NK-92 (cell line): ENCODE measurements around the gene LRRC42.
"Not testable (repeated sequence)": the region's sequence is repeated elsewhere in the genome, so short reads cannot be mapped to it uniquely, and the experiment has no call there.

Source experiments
- DNase-seq: peaks from one replicate; lab custom pipeline; 2025; ENCODE audit not compliant: unreplicated experiment; lab: John Stamatoyannopoulos, UW

The LRRC42 gene

DNA sequence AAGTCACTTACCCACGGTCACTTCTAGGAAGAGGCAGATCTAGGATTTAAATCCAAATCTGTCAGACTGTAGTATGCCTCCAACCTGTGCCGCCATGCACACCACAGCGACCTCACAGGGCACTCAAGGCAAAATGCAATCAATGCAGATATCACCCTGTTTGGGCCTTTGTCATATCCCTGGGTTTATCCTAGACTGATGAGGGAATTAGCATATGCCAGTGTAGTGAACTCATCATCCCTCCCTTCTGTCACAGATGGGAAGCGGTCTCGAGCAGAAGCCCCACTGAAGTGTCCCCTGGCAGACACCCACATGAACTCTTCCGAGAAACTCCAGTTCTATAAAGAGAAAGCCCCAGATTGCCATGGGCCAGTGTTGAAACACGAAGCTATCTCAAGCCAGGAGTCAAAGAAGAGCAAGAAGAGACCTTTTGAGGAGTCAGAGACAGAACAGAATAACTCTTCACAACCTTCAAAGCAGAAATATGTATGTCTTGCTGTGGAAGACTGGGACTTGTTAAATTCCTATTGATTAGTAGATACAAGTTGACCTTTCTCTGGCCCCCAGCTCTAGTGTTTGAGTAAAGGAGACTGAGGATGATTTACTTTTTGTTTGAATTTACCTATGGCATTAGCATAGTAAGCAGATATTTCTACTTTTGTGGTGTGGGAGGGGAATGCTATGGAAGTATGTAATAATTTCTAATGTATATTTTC lies 21.4 kb downstream of the LRRC42 start:
- DNase-seq: no peak

DNA sequence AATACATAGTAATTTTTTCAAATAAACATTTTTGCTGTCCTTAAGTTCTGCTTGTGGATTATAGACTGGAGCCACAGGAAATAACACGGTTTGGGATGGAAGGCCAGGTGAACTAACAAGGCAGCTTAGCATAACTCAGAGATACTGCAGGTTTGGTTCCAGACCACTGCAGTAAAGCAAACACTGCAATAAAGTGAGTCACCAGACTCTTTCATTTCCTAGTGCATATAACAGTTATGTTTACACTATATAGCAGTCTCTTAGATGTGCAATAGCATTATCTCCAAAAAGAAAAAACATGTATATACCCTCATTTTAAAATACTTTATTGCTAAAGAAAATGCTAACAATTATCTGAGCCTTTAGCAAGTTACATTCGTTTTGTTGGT lies 22.0 kb downstream of the LRRC42 start:
- no peak for DNase-seq

DNA sequence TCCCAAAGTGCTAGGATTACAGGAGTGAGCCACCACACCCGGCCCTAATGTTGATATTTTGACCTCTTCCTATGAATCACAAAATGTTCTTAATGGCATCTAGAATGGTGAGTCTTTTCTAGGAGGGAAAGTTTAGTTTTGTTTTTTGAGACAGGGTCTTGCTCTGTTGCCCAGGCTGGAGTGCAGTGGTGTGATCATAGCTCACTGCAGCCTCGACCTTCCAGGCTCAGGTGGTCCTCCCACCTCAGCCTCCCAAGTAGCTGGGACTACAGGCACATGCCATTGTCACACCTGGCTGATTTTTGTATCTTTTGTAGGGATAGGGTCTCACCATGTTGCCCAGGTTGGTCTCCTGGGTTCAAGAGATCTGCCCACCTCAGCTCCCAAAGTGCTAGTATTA lies 23.2 kb downstream of the LRRC42 start:
- not testable (repeated sequence) for DNase-seq

DNA sequence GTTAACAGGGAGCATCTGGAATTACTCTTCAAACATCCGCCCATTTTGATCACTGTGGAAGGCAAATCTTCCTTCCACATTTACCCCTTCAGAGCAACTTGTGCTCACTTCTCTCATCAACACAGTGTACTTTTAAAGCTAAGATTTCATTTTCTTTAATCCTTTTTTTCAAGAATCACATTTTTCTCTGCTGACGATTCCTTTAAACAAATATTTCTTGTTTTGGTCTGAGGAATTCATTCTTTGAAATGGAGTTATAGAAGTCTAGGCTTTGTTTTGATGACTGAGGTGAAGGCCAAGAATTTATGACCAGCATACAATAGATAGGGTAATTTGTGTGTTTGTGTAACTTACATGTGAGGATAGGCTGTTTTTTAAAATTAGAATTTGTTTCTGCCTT lies 25.6 kb downstream of the LRRC42 start:
- DNase-seq: no peak

DNA sequence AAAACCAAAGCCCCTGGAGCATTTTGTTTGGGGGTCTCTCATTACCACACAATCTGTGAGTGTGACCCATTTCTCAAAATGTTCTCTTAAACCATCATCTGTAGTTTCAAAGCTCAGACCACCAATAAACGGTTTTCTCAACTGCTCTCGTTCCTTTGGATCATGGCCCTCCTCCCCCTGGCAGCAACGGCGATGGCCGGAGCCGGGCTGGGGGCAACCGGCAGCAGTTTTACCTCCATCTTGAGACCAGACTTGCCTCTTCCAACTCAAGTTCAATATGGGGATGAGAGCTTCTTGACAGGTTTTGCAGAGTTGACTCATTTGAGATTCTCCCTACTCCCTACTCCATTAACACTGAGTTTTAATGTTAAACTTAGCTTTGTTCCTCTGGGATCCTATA lies 29.7 kb downstream of the LRRC42 start:
- DNase-seq: no peak

DNA sequence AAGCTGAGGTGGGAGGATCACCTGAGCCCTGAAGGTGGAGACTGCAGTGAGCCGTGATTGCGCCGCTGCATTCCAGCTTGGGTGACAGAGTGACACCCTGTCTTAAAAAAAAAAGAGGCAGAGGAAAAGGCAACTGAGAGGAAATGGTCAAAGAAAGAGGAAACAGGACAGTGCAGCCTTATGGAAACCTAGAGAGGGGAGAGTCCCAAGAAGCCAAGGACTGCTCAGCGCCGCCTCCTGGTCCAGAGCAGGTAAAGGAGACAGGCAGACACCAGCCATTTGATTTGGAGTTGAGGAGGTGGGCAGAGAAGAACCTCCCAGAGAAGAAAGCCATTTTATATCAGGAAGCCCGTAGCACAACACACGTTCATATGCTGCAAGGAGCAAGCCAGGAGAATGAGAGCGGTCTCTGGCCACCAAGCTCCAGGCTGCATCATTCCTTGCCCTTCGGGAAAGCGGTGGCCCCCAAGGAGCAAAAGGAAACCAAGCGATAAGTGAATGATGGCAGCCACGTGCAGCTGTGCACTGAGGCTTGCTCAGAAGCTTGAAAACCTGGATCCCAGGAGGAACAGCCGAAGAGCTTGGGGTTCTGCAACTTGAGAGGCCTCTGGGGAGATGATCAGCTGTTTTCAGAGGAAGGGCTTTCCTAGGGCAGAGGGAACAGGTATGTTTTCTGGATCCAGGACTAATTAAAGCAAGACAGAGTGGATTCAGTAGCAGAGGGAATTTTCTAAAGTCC lies 33.7 kb downstream of the LRRC42 start:
- DNase-seq: no peak

DNA sequence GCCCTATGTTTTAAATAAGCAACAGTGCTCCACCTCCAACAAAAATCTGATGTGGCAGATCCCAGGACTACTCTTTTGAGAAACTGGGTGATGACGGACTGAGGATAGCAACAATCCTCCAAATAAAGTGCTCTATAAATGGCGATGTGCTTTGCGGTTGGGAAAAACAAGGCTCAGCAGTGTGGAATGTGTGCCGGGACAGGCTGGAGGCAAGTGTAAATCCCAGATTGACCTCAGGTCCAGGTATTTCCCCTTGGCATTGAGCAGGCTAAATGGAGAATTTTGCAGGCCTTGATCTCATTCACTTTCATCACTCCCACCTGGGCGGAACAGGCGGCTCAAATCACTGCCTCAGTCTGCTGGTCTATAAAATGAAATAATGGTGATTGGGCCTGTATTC lies 35.1 kb downstream of the LRRC42 start:
- DNase-seq: no peak

DNA sequence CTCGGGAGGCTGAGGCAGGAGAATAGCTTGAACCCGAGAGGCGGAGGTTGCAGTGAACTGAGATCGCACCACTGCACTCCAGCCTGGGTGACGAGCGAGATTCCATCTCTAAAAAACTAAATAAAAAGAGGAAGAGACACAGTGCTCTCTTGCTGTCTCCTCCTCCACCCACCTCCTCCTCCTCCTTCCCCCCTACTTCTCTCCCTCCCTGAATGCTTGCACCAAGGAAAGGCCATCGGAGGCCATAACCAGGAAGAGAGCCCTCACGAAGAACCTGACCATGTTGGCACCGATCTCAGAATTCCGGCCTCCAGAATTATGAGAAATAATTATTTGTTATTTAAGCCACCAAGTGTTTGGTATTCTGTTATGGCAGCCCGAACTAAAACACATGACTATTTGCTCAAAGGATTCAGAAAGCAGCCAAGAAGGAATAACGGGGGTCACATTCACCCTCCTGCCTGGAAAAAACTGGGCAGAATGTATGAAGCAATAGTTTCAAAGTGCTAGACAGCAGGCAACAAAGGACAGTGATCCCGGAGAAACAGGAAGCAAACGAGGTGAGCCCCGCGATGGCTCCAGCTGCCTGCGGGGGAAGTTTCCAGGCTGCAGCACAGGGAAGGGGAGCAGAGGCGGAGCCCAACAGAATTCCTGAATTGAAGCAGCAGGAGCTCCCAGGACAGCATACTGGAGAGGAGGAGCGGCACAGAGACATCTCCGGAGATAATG lies 36.0 kb downstream of the LRRC42 start:
- no peak for DNase-seq

DNA sequence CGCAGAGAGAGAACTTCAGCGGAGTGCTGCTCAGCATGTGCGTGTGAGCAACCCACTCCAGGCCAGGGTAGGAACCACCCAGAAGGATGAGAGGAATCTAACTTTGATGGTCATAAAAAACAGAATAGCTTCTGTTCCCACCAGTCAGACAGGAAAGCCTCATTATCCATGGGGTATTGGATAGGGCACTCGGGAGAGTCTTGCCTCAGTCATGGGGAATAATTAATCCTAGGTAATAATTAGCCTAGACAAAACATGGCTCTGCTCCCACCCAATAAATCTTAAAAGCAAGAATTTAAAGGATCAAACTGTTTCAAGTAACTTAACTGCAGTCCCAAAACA lies 36.6 kb downstream of the LRRC42 start:
- no peak for DNase-seq

DNA sequence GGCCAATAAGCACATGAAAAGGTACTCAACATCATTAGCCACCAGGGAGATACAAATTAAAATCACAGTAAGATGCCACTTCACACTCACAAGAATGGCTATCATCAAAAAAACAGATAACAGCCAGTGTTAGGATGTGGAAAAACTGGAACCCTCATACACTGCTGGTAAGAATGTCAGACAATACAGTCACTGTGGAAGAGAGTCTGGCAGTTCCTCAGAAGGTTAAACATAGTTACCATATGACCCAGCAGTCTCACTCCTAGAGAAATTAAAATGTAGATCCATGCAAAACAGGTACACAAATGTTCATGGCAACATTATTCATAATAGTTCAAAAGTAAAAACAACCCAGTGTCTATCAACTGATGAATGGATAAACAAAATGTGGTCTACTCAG lies 38.6 kb downstream of the LRRC42 start:
- no peak for DNase-seq

DNA sequence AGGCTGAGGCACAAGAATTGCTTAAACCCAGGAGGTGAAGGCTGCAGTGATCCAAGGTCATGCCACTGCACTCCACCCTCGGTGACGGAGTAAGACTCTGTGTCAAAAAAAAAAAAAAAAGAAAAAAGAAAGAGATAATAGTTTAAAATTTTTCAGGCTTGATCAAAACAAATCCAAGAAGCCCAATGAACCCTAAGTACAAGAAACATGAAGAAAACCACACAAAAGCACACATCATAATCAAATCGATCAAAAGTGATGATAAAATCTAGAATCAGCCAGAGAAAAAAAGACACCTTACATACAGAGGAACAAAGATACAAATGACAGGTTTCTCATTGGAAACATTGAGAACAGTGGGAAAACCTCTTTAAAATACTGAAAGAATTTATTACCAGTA lies 40.3 kb downstream of the LRRC42 start:
- DNase-seq: no peak

DNA sequence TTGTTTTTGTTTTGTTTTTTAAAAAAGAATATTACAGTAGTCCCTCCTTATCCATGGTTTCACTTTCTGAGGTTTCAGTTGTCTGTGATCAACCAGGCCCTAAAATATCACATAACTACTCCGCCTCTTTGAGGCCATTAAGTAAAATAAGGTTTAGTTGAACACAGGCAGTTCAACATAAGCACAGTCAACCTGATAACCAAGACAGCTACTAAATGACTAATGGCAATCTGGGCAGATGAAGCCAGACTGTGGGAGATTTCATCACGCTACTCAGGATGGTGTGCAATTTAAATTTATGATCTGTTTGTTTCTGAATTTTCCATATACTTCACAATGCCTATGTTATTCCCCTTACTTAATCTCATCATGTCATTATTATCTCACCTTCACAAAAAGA lies 41.7 kb downstream of the LRRC42 start:
- DNase-seq: no peak

DNA sequence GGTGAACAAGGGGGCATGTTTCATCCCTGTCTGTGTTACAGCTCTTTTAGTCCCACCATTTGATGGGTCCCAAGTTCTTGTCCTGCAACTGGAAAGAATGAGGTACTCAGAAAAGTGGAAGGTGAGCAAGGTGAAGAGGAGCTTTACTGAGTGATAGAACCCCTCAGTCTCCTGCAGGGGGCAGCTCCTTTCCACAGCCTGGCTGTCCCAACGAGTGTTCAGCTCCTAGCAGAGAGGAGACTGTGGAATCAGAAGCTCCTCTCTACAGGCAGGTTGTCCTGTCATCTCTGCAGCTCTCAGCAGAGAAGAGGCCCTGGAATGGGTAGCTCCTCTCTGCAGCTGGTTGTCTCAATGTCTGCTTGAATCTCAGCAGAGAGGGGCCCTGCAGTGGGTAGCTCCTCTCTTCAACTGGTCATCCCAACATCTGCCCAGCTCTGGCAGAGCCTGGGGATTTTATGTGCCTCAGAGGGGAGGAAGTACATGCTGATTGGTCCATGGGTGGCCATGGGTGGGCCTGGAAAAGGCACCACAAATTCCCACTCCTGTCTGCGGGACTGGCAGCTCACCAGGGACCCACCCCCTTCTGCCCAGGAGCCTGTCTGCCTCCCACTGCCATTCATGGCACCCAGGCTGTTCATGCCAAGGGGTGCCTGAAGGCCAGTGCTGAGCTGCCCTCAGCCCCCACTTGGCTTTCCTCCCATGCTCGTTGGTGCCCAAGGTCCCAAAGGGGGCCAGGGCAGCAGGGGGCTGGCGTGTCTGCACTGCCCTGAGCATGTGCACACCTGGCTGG lies 46.1 kb downstream of the LRRC42 start:
- DNase-seq: no peak

DNA sequence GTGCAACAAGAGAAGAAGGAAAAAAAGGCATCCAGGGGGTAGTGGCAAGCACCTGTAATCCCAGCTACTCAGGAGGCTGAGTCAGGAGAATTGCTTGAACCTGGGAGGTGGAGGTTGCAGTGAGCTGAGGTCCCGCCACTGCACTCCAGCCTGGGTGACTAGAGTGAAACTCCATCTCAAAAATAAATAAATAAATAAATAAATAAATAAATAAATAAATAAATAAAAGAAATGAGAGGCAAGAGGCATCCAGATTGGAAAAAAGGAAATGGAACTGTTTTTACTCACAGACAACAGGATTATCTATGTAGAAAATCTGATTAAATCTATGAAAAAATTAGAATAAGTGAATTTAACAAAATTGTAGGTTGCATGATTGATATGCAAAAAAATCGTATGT lies 48.4 kb downstream of the LRRC42 start:
- not testable (repeated sequence) for DNase-seq

DNA sequence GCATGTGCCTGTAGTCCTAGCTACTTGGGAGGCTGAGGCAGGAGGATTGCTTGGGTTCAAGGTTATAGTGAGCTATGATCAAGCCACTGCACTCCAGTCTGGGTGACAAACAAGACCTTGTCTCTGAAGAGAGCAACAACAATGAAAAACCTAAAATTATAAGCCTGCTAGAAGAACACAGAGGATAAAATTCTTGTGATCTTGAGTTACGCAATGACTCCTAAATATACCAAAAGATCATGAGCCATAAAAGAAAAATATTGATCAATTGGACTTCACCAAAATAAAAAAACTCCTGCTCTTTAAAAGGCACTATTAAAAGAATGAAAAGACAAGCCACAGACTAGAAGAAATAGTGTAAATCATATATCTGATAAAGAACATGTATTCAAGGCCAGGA lies 49.5 kb downstream of the LRRC42 start:
- DNase-seq: no peak

DNA sequence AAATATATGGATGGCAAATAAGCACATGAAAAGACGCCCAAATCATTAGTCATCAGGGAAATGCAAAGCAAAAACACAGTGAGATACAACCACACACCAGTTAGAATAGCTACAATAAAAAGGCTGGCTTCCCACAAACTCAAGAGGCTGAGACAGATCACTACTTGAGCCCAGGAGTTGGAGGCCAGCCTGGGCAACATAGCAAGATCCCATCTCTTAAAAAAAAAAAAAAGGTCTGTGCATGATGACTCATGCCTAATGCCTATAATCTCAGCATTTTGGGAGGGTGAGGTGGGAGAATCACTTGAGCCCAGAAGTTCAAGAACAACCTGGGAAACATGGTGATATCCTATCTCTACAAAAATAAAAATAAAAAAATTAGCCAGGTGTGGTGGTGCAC lies 52.1 kb downstream of the LRRC42 start:
- no peak for DNase-seq

DNA sequence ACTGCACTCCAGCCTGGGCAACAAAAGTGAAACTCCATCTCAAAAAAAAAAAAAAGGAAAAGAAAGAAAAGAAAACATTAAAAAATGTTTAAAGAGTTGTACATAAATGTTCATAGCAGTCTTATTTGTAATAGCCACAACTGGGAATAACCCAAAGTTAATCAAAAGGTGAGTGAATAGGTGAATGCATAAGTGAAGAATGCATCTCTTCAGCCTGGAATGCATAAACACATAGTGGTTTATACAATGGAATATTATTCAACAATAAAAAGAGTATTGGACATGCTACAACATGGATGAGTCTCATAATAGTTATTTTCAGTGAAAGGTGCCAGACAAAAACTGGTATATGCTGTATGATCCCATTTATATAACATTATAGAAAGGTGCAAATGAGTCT lies 53.8 kb downstream of the LRRC42 start:
- no peak for DNase-seq

DNA sequence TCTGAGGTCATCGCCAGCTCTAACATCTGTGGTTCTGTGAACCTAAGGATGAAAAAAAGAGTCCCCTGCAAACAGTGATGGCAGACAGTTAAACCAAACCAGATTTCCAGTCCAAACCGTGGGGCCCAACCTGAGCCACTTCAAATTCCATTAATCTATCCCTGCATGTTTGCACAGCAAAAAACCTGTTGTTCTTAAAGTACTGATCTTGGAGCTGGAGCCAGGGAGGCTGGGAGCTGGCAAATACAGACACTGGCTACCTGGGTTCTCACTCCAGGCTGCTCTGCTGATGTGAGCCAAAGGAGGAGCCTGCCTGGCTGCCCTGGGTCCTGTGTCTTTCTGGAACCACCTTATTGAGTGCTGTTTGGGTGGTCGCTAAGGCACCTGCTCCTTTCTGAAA lies 55.4 kb downstream of the LRRC42 start:
- DNase-seq: no peak

DNA sequence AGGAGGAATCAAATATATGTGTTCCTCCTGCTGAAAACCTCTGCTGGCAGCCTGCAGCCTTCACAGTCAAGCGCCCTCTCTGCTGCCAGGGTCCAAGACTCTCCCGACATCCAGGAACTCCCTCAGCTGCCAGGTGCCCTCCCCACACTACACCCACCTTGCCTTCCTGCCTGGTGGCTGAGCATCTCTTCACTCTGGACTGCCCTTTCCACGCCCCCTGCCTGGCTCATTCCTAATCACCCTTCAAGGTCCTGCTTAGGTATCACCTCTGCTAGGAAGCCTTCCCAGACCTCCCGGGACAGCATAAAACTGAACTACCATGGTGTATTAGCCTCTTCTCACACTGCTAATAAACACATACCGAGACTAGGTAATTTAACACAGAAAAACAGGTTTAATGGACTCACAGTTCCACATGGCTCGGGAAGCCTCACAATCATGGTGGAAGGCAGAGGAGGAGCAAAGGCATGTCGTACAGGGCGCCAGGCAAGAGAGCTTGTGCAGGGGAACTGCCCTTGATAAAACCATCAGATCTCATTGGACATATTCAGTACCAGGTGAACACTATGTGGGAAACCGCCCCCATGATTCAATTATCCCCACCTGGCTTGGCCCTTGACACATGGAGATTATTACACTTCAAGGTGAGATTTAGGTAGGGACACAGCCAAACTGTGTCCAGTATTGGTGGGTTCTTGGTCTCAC lies 56.5 kb downstream of the LRRC42 start:
- DNase-seq: no peak

DNA sequence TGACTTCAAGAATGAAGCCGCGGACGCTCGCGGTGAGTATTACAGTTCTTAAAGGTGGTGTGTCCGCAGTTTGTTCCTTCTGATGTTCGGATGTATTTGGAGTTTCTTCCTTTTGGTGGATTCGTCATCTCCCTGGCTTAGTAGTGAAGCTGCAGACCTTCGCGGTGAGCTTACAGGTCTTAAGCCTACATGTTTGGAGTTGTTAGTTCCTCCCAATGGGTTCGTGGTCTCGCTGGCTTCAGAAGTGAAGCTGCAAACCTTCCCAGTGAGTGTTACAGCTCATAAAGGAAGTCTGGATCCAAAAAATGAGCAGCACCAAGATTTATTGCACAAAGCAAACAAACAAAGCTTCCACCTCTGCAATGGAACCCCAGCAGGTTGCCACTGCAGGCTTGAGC lies 57.1 kb downstream of the LRRC42 start:
- no peak for DNase-seq
